GM23338 (cell line): ENCODE results near the gene SLC39A8. TPM values are rescaled to one million over a fixed set of nuclear protein-coding genes. Genes with fewer than 3 reads are reported as not detected.

Source experiments
- ATAC-seq: fragments of 200-7000 bp; cut with Tn5 transposase; 3 replicates; pipeline ENCODE4 v1.9.1; 2020
- DNase-seq: peaks from one replicate; pipeline ENCODE4 v3.0.0-alpha.2; 2015; ENCODE audit warnings: low spot score
- H2AFZ ChIP-seq: fragments of 200-600 bp; sonication (generic); 2 replicates; pipeline ENCODE4 v1.8.0; 2016; ENCODE audit warnings: antibody characterized with exemption, mild to moderate bottlenecking, moderate library complexity
- H3F3A ChIP-seq: fragments of 200-600 bp; sonication (generic); replicated peaks from 2 replicates; pipeline ENCODE4 v1.8.0; 2017; ENCODE audit warnings: antibody characterized with exemption, mixed run types, low read depth
- H3K27ac ChIP-seq: fragments of 200-600 bp; sonication (generic); 2 replicates; pipeline ENCODE4 v1.6.1; 2016; ENCODE audit warnings: low read depth
- H3K27me3 ChIP-seq: fragments of 200-600 bp; sonication (generic); 2 replicates; pipeline ENCODE4 v1.8.0; 2016; ENCODE audit warnings: mild to moderate bottlenecking, mixed run types, moderate library complexity; ENCODE audit not compliant: insufficient read depth
- H3K36me3 ChIP-seq: fragments of 200-600 bp; sonication (generic); 2 replicates; pipeline ENCODE4 v1.8.0; 2016; ENCODE audit warnings: mild to moderate bottlenecking; ENCODE audit not compliant: insufficient read depth
- H3K4me1 ChIP-seq: fragments of 200-600 bp; sonication (generic); 2 replicates; pipeline ENCODE4 v1.8.0; 2016; ENCODE audit warnings: mild to moderate bottlenecking, moderate library complexity; ENCODE audit not compliant: insufficient read depth
- H3K4me2 ChIP-seq: fragments of 200-600 bp; sonication (generic); 2 replicates; pipeline ENCODE4 v1.7.1; 2017; ENCODE audit warnings: mixed run types
- H3K4me3 ChIP-seq: fragments of 200-600 bp; sonication (generic); 2 replicates; pipeline ENCODE4 v1.6.1; 2016; ENCODE audit warnings: mixed run types
- H3K79me2 ChIP-seq: fragments of 200-600 bp; sonication (generic); replicated peaks from 2 replicates; pipeline ENCODE4 v1.8.0; 2017; ENCODE audit warnings: mild to moderate bottlenecking; ENCODE audit not compliant: insufficient read depth
- H3K9me2 ChIP-seq: fragments of 200-600 bp; sonication (generic); 2 replicates; pipeline ENCODE4 v1.8.0; 2017; ENCODE audit not compliant: insufficient read depth
- H4K20me1 ChIP-seq: fragments of 200-600 bp; sonication (generic); replicated peaks from 2 replicates; pipeline ENCODE4 v1.8.0; 2017; ENCODE audit warnings: mild to moderate bottlenecking; ENCODE audit not compliant: insufficient read depth
- H3K27ac Mint-ChIP-seq: 2 replicates; pipeline ENCODE4 v1.8.0; 2020; ENCODE audit warnings: inconsistent platforms, mild to moderate bottlenecking, moderate library complexity, mixed read lengths
- H3K27me3 Mint-ChIP-seq: 3 replicates; pipeline ENCODE4 v1.8.0; 2022; ENCODE audit warnings: low read depth, mild to moderate bottlenecking, moderate library complexity, mixed read lengths, inconsistent platforms; ENCODE audit not compliant: insufficient read depth, poor library complexity
- H3K36me3 Mint-ChIP-seq: 3 replicates; pipeline ENCODE4 v1.8.0; 2021; ENCODE audit warnings: low read depth, mild to moderate bottlenecking, inconsistent platforms, moderate library complexity, mixed read lengths
- H3K4me1 Mint-ChIP-seq: 3 replicates; pipeline ENCODE4 v1.8.0; 2020; ENCODE audit warnings: mild to moderate bottlenecking, inconsistent platforms, mixed read lengths
- H3K4me3 Mint-ChIP-seq: 3 replicates; pipeline ENCODE4 v1.8.0; 2021; ENCODE audit warnings: moderate library complexity, mild to moderate bottlenecking, inconsistent platforms, mixed read lengths
- H3K9me3 Mint-ChIP-seq: 3 replicates; pipeline ENCODE4 v1.8.0; 2020; ENCODE audit warnings: moderate library complexity, mild to moderate bottlenecking, inconsistent platforms, mixed read lengths
- CREB1 ChIP-seq: fragments of 250-450 bp; sonication (Bioruptor Pico); IDR thresholded peaks from 2 replicates; pipeline ENCODE4 v1.5.0; 2020; ENCODE audit warnings: low read depth, mild to moderate bottlenecking, moderate library complexity
- CTCF ChIP-seq, 2 experiments: fragments of 200-600 bp in 1 of 2; sonication (generic) in 1 of 2; conservative IDR thresholded peaks; 2 replicates each; pipeline versions ENCODE4 v1.5.1 to v1.6.1; 2016 to 2017; ENCODE audit warnings: antibody characterized with exemption in 2 of 2, low read depth in 2 of 2, mild to moderate bottlenecking in 2 of 2, moderate library complexity in 1 of 2
- EZH2 ChIP-seq: fragments of 200-600 bp; sonication (generic); IDR thresholded peaks from one replicate; pipeline ENCODE4 v1.8.0; 2017; ENCODE audit warnings: antibody characterized with exemption, mild to moderate bottlenecking, low read depth; ENCODE audit not compliant: unreplicated experiment
- EZH2phosphoT487 ChIP-seq: fragments of 200-600 bp; sonication (generic); IDR thresholded peaks from one replicate; pipeline ENCODE4 v1.8.1; 2018; ENCODE audit warnings: antibody characterized with exemption; ENCODE audit not compliant: unreplicated experiment
- JUNB ChIP-seq: IDR thresholded peaks from one replicate; pipeline ENCODE4 v1.6.1; 2016; ENCODE audit warnings: antibody characterized with exemption; ENCODE audit not compliant: unreplicated experiment
- NANOG ChIP-seq: IDR thresholded peaks from 2 replicates; pipeline ENCODE4 v1.6.1; 2016; ENCODE audit warnings: antibody characterized with exemption, borderline replicate concordance
- POLR2AphosphoS5 ChIP-seq: IDR thresholded peaks from 2 replicates; pipeline ENCODE4 v1.6.1; 2016; ENCODE audit warnings: antibody characterized with exemption, low read depth
- STAT1 ChIP-seq: IDR thresholded peaks from one replicate; pipeline ENCODE4 v1.6.1; 2016; ENCODE audit warnings: antibody characterized with exemption; ENCODE audit not compliant: unreplicated experiment
- ZNF114 ChIP-seq: fragments of 250-450 bp; sonication (Bioruptor Pico); IDR thresholded peaks from 2 replicates; pipeline ENCODE4 v1.5.0; 2020; ENCODE audit warnings: mild to moderate bottlenecking, moderate library complexity
- ZNF331 ChIP-seq: fragments of 250-450 bp; sonication (Bioruptor Pico); IDR thresholded peaks from 2 replicates; pipeline ENCODE4 v1.5.0; 2020; ENCODE audit warnings: low read depth, mild to moderate bottlenecking, moderate library complexity
- polyA plus RNA-seq: library from polyadenylated mRNA; unstranded; fragments of >200 nt; fragmentation: Nextera tagmentation; extraction: Ambion mirVana; gene quantifications from 2 replicates; pipeline ENCODE4 v1.2.1, GENCODE V29; 2016
- total RNA-seq: library from RNA; depleted of rRNA; stranded (reverse); fragments of >200 nt; shearing (Covaris generic); gene quantifications from 2 replicates; pipeline ENCODE4 v1.2.3, GENCODE V29; 2014
- TF ChIP-seq, protein P1 (sequence below): fragments of 250-450 bp; sonication (Bioruptor Pico); IDR thresholded peaks from 2 replicates; pipeline ENCODE4 v1.5.0; 2020; ENCODE audit warnings: mild to moderate bottlenecking, moderate library complexity
- TF ChIP-seq, protein P2 (sequence below): IDR thresholded peaks from 2 replicates; pipeline ENCODE4 v1.6.1; 2016; ENCODE audit warnings: antibody characterized with exemption
- TF ChIP-seq, protein P3 (sequence below): IDR thresholded peaks from one replicate; pipeline ENCODE4 v1.6.1; 2018; ENCODE audit warnings: antibody characterized with exemption; ENCODE audit not compliant: unreplicated experiment

The SLC39A8 gene
- total and polyA plus RNA-seq, 2 experiments from 2014 or later, result 20.1 to 42.5 TPM

DNA sequence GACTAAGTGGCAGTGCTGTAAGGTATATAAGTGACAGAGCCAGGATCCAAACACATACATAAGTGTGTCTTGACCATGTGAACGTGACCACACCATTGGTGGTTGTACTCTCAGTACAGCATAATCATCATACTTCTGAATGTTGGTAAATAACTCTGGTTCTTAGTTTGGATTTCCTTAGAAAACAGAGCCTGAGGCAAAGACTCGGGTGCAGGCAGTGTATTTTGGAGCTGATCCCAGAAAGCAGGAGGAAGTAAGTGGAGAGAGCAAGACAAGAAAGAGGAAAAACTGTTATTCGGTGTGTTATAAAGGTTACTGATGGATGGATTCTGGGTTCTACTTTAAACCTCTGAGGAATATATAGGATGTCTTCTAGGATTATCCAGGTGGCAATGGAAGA lies 127.9 kb downstream of the SLC39A8 start:
- Histone ChIP-seq H3K27me3 (no peaks in the 10 kb centered on the region), H3K9me2 (no peaks in the 10 kb centered on the region; the same call in 1 of the 2 replicates), H3K4me3 (no peak overlapping the region), H4K20me1 (no peaks in the 10 kb centered on the region), H2AFZ (no peak overlapping the region), H3F3A (no peaks in the 10 kb centered on the region), H3K27ac (no peak overlapping the region), H3K4me2 (no peak overlapping the region), H3K4me1 (peaks cover 26% of the 10 kb centered on the region), H3K36me3 (no peaks in the 10 kb centered on the region), H3K79me2 (no peaks in the 10 kb centered on the region)
- Mint-ChIP-seq H3K36me3 (peaks cover 4% of the 10 kb centered on the region; the same call in 1 of the 3 replicates), H3K9me3 (peaks cover 3% of the 10 kb centered on the region; the same call in 1 of the 3 replicates), H3K27ac (no peak overlapping the region), H3K4me1 (peaks cover 32% of the 10 kb centered on the region), H3K4me3 (no peak overlapping the region), H3K27me3 (peaks cover 4% of the 10 kb centered on the region)
- TF ChIP-seq EZH2 (no peak), CTCF (conservative IDR thresholded peaks at IDR 0.05; ENCODE audit: low read depth in 2 of 2) (no peak), ZNF114 (CRISPR knock-in tag) (no peak), CREB1 (CRISPR knock-in tag) (no peak), NANOG (no peak), EZH2phosphoT487 (no peak), POLR2AphosphoS5 (no peak), STAT1 (no peak), ZNF331 (CRISPR knock-in tag) (no peak), JUNB (no peak)
- TF ChIP-seq, protein P1, sequence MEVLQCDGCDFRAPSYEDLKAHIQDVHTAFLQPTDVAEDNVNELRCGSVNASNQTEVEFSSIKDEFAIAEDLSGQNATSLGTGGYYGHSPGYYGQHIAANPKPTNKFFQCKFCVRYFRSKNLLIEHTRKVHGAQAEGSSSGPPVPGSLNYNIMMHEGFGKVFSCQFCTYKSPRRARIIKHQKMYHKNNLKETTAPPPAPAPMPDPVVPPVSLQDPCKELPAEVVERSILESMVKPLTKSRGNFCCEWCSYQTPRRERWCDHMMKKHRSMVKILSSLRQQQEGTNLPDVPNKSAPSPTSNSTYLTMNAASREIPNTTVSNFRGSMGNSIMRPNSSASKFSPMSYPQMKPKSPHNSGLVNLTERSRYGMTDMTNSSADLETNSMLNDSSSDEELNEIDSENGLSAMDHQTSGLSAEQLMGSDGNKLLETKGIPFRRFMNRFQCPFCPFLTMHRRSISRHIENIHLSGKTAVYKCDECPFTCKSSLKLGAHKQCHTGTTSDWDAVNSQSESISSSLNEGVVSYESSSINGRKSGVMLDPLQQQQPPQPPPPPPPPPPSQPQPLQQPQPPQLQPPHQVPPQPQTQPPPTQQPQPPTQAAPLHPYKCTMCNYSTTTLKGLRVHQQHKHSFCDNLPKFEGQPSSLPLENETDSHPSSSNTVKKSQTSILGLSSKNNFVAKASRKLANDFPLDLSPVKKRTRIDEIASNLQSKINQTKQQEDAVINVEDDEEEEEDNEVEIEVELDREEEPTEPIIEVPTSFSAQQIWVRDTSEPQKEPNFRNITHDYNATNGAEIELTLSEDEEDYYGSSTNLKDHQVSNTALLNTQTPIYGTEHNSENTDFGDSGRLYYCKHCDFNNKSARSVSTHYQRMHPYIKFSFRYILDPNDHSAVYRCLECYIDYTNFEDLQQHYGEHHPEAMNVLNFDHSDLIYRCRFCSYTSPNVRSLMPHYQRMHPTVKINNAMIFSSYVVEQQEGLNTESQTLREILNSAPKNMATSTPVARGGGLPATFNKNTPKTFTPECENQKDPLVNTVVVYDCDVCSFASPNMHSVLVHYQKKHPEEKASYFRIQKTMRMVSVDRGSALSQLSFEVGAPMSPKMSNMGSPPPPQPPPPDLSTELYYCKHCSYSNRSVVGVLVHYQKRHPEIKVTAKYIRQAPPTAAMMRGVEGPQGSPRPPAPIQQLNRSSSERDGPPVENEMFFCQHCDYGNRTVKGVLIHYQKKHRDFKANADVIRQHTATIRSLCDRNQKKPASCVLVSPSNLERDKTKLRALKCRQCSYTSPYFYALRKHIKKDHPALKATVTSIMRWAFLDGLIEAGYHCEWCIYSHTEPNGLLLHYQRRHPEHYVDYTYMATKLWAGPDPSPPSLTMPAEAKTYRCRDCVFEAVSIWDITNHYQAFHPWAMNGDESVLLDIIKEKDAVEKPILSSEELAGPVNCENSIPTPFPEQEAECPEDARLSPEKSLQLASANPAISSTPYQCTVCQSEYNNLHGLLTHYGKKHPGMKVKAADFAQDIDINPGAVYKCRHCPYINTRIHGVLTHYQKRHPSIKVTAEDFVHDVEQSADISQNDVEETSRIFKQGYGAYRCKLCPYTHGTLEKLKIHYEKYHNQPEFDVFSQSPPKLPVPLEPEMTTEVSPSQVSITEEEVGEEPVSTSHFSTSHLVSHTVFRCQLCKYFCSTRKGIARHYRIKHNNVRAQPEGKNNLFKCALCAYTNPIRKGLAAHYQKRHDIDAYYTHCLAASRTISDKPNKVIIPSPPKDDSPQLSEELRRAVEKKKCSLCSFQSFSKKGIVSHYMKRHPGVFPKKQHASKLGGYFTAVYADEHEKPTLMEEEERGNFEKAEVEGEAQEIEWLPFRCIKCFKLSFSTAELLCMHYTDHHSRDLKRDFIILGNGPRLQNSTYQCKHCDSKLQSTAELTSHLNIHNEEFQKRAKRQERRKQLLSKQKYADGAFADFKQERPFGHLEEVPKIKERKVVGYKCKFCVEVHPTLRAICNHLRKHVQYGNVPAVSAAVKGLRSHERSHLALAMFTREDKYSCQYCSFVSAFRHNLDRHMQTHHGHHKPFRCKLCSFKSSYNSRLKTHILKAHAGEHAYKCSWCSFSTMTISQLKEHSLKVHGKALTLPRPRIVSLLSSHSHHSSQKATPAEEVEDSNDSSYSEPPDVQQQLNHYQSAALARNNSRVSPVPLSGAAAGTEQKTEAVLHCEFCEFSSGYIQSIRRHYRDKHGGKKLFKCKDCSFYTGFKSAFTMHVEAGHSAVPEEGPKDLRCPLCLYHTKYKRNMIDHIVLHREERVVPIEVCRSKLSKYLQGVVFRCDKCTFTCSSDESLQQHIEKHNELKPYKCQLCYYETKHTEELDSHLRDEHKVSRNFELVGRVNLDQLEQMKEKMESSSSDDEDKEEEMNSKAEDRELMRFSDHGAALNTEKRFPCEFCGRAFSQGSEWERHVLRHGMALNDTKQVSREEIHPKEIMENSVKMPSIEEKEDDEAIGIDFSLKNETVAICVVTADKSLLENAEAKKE (CRISPR knock-in tag), result no peak
- TF ChIP-seq, protein P2, sequence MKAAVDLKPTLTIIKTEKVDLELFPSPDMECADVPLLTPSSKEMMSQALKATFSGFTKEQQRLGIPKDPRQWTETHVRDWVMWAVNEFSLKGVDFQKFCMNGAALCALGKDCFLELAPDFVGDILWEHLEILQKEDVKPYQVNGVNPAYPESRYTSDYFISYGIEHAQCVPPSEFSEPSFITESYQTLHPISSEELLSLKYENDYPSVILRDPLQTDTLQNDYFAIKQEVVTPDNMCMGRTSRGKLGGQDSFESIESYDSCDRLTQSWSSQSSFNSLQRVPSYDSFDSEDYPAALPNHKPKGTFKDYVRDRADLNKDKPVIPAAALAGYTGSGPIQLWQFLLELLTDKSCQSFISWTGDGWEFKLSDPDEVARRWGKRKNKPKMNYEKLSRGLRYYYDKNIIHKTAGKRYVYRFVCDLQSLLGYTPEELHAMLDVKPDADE, result no peak
- TF ChIP-seq, protein P3, sequence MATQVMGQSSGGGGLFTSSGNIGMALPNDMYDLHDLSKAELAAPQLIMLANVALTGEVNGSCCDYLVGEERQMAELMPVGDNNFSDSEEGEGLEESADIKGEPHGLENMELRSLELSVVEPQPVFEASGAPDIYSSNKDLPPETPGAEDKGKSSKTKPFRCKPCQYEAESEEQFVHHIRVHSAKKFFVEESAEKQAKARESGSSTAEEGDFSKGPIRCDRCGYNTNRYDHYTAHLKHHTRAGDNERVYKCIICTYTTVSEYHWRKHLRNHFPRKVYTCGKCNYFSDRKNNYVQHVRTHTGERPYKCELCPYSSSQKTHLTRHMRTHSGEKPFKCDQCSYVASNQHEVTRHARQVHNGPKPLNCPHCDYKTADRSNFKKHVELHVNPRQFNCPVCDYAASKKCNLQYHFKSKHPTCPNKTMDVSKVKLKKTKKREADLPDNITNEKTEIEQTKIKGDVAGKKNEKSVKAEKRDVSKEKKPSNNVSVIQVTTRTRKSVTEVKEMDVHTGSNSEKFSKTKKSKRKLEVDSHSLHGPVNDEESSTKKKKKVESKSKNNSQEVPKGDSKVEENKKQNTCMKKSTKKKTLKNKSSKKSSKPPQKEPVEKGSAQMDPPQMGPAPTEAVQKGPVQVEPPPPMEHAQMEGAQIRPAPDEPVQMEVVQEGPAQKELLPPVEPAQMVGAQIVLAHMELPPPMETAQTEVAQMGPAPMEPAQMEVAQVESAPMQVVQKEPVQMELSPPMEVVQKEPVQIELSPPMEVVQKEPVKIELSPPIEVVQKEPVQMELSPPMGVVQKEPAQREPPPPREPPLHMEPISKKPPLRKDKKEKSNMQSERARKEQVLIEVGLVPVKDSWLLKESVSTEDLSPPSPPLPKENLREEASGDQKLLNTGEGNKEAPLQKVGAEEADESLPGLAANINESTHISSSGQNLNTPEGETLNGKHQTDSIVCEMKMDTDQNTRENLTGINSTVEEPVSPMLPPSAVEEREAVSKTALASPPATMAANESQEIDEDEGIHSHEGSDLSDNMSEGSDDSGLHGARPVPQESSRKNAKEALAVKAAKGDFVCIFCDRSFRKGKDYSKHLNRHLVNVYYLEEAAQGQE, result no peak
- DNase-seq (no peak), ATAC-seq (no peak)
